PC-3 (cell line): ENCODE results near the gene INVS. TPM values are rescaled to one million over a fixed set of nuclear protein-coding genes. Genes with fewer than 3 reads are reported as not detected.
A peak's percentile ranks its signal among the peaks of the same experiment; 100 is the strongest.

ENCODE experiments used
- ATAC-seq: fragments of 200-7000 bp; cut with Tn5 transposase; 2 replicates; pipeline ENCODE4 v1.9.1; 2020; ENCODE audit warnings: mild to moderate bottlenecking, moderate library complexity
- BruUV-seq: library from RNA; stranded (reverse); fragments of 400-500 nt; replicated peaks from 2 replicates; lab custom pipeline; 2021; lab: Mats Ljungman, UMichigan
- CTCF ChIA-PET: fragments of 300-600 bp; sonication (Branson Sonifier 250); formaldehyde crosslinking; loops from one replicate; lab custom pipeline; 2022; ENCODE audit warnings: antibody characterized with exemption; lab: Charles Lee
- POLR2A ChIA-PET: fragments of 300-600 bp; sonication (Branson Sonifier 250); formaldehyde crosslinking; loops from one replicate; lab custom pipeline; 2022; ENCODE audit warnings: antibody characterized with exemption; ENCODE audit not compliant: unreplicated experiment; lab: Charles Lee
- DNase-seq: peaks from one replicate; pipeline ENCODE4 v3.0.0-alpha.2; 2015
- H2AFZ ChIP-seq: fragments of 300-600 bp; sonication (generic); 2 replicates; pipeline ENCODE4 v1.6.0; 2016; ENCODE audit warnings: antibody characterized with exemption, low read length
- H3F3A ChIP-seq: fragments of 300-600 bp; sonication (generic); one replicate; pipeline ENCODE4 v1.6.0; 2017; ENCODE audit warnings: antibody characterized with exemption, low read length, control low read depth, mild to moderate bottlenecking; ENCODE audit not compliant: unreplicated experiment
- H3K27ac ChIP-seq: fragments of 300-600 bp; sonication (generic); 2 replicates; pipeline ENCODE4 v1.5.1; 2016; ENCODE audit warnings: mild to moderate bottlenecking, low read length
- H3K27me3 ChIP-seq: fragments of 300-600 bp; sonication (generic); 2 replicates; pipeline ENCODE4 v1.6.1; 2016; ENCODE audit warnings: low read length, mixed read lengths
- H3K36me3 ChIP-seq: fragments of 300-600 bp; sonication (generic); 2 replicates; pipeline ENCODE4 v1.6.1; 2016; ENCODE audit warnings: low read depth, mixed run types, low read length, mixed read lengths
- H3K4me1 ChIP-seq: fragments of 300-600 bp; sonication (generic); 2 replicates; pipeline ENCODE4 v1.5.1; 2016; ENCODE audit warnings: low read length; ENCODE audit not compliant: insufficient read depth
- H3K4me2 ChIP-seq: fragments of 300-600 bp; sonication (generic); 2 replicates; pipeline ENCODE4 v1.6.0; 2016; ENCODE audit warnings: low read length
- H3K4me3 ChIP-seq: fragments of 300-600 bp; sonication (generic); 2 replicates; pipeline ENCODE4 v1.5.1; 2016; ENCODE audit warnings: mild to moderate bottlenecking, low read length, mixed read lengths
- H3K79me2 ChIP-seq: fragments of 300-600 bp; sonication (generic); 2 replicates; pipeline ENCODE4 v1.6.1; 2017; ENCODE audit warnings: low read length, mixed read lengths
- H3K9ac ChIP-seq: fragments of 300-600 bp; sonication (generic); 2 replicates; pipeline ENCODE4 v1.6.0; 2016; ENCODE audit warnings: mild to moderate bottlenecking, low read length
- H3K9me2 ChIP-seq: fragments of 300-600 bp; sonication (generic); replicated peaks from 2 replicates; pipeline ENCODE4 v1.6.1; 2016; ENCODE audit warnings: mixed run types, low read length, mixed read lengths
- H3K9me3 ChIP-seq: fragments of 300-600 bp; sonication (generic); 2 replicates; pipeline ENCODE4 v1.6.1; 2016; ENCODE audit warnings: low read length, mixed read lengths
- H4K20me1 ChIP-seq: fragments of 300-600 bp; sonication (generic); 2 replicates; pipeline ENCODE4 v1.6.1; 2016; ENCODE audit warnings: low read length, mixed read lengths
- CTCF ChIP-seq: fragments of 300-600 bp; sonication (generic); conservative IDR thresholded peaks from 2 replicates; pipeline ENCODE4 v1.5.1; 2017; ENCODE audit warnings: antibody characterized with exemption, low read depth, mild to moderate bottlenecking, low read length
- EZH2 ChIP-seq: fragments of 300-600 bp; sonication (generic); IDR thresholded peaks from one replicate; pipeline ENCODE4 v1.6.1; 2017; ENCODE audit warnings: antibody characterized with exemption, mild to moderate bottlenecking, low read length; ENCODE audit not compliant: unreplicated experiment
- EZH2phosphoT487 ChIP-seq: fragments of 300-600 bp; sonication (generic); IDR thresholded peaks from 2 replicates; pipeline ENCODE4 v1.6.1; 2018; ENCODE audit warnings: mild to moderate bottlenecking, antibody characterized with exemption, low read length, borderline replicate concordance
- intact Hi-C: fragments of 100-400 bp; cut with micrococcal nuclease; formaldehyde crosslinking; loops from 2 replicates; pipeline ENCODE4 v1.9.0; 2023
- total RNA-seq: library from RNA; depleted of rRNA; stranded (reverse); fragments of >200 nt; gene quantifications from 2 replicates; pipeline ENCODE4 v1.2.3, GENCODE V29; 2014

The INVS gene
- total RNA-seq, 1 experiment from 2014 or later: 8.9 TPM

- no TSS peak for BruUV-seq
- ChIA-PET POLR2A (no interaction called here), CTCF (no interaction called here)
- Histone ChIP-seq H3K9me3 (no peaks in the 10 kb centered on the region), H3K9me2 (no peaks in the 10 kb centered on the region), H3F3A (no peaks in the 10 kb centered on the region), H3K79me2 (no peaks in the 10 kb centered on the region), H4K20me1 (no peaks in the 10 kb centered on the region), H3K36me3 (no peaks in the 10 kb centered on the region; the same call in 1 of the 2 replicates), H3K9ac (no peak overlapping the region), H3K4me1 (no peaks in the 10 kb centered on the region), H2AFZ (no peak overlapping the region), H3K27me3 (no peaks in the 10 kb centered on the region), H3K4me3 (no peak overlapping the region), H3K4me2 (no peak overlapping the region), H3K27ac (no peak overlapping the region)
- intact Hi-C loops: loop anchor here (10.0 kb wide), 1 partner anchor 133 kb away; the partner anchor contains the start of genes ERP44 and INVS
- ATAC-seq: no peak
- TF ChIP-seq CTCF (no peak), EZH2 (no peak), EZH2phosphoT487 (no peak)
- no peak for DNase-seq
Observed at GRCh38 chr9:100227636-100228035, 128.6 kb downstream of the INVS start.

GRCh38 chr9:100228352-100228869 is 129.4 kb downstream of the INVS start:
- ATAC-seq (no peak), DNase-seq (no peak)
- CTCF ChIA-PET: no interaction called here
- H3K9ac ChIP-seq: no peak overlapping the region
- POLR2A ChIA-PET: no interaction called here
- no peaks in the 10 kb centered on the region for H3K9me2 ChIP-seq
- no peaks in the 10 kb centered on the region for H3F3A ChIP-seq
- H3K27me3 ChIP-seq: no peaks in the 10 kb centered on the region
- no peaks in the 10 kb centered on the region for H3K9me3 ChIP-seq
- no peak overlapping the region for H3K4me3 ChIP-seq
- H3K79me2 ChIP-seq: no peaks in the 10 kb centered on the region
- no peaks in the 10 kb centered on the region for H3K4me1 ChIP-seq
- no peak overlapping the region for H3K27ac ChIP-seq
- no peak overlapping the region for H3K4me2 ChIP-seq
- no peaks in the 10 kb centered on the region; the same call in 1 of the 2 replicates for H3K36me3 ChIP-seq
- no peak overlapping the region for H2AFZ ChIP-seq
- no peaks in the 10 kb centered on the region for H4K20me1 ChIP-seq
- intact Hi-C loops: loop anchor here (10.0 kb wide), 1 partner anchor 134 kb away; the partner anchor contains the start of genes ERP44 and INVS
- no TSS peak for BruUV-seq
- TF ChIP-seq CTCF: no peak
- no peak for TF ChIP-seq EZH2phosphoT487
- no peak for TF ChIP-seq EZH2

- intact Hi-C loops: loop anchor here (10.0 kb wide), 1 partner anchor 134 kb away; the partner anchor contains the start of genes ERP44 and INVS
- BruUV-seq: no TSS peak
- Histone ChIP-seq H3K36me3 (no peaks in the 10 kb centered on the region; the same call in 1 of the 2 replicates), H3K4me3 (no peak overlapping the region), H3K27ac (no peak overlapping the region), H3K9me3 (no peaks in the 10 kb centered on the region), H3K27me3 (no peaks in the 10 kb centered on the region), H4K20me1 (no peaks in the 10 kb centered on the region), H3K4me1 (no peaks in the 10 kb centered on the region), H3K9ac (no peak overlapping the region), H3K4me2 (no peak overlapping the region), H3K79me2 (no peaks in the 10 kb centered on the region), H2AFZ (no peak overlapping the region), H3K9me2 (no peaks in the 10 kb centered on the region), H3F3A (no peaks in the 10 kb centered on the region)
- CTCF ChIA-PET: no interaction called here
- TF ChIP-seq EZH2phosphoT487 (no peak), EZH2 (no peak), CTCF (no peak)
- ATAC-seq (no peak), DNase-seq (peak; percentile 21)
- POLR2A ChIA-PET: no interaction called here
Observed at GRCh38 chr9:100229136-100229535, 130.1 kb downstream of the INVS start.
